Measurements from ENCODE around the gene INPP5B. TPM values are rescaled to one million over a fixed set of nuclear protein-coding genes. Genes with fewer than 3 reads are reported as not detected.
A peak's percentile ranks its signal among the peaks of the same experiment; 100 is the strongest.

Gene INPP5B
- total RNA-seq, 3 donors from 2014 or later, result 21.5 to 37.9 (median 28.1) TPM

- DNase-seq (peak in 1 of 3 donors; percentile 47), ATAC-seq (peak; percentile 72)
- H3K36me3 ChIP-seq (ENCODE audit: low read depth), result peaks cover 7% of the 10 kb centered on the region
- no peak overlapping the region for H3K4me3 ChIP-seq
- TF ChIP-seq CTCF (IDR thresholded peaks at IDR 0.05), result peak; percentile 11
- intact Hi-C loops (cut with DNase I, micrococcal nuclease), result no loop called here
- no peaks in the 10 kb centered on the region for H3K9me3 ChIP-seq
- no peaks in the 10 kb centered on the region for H3K4me1 ChIP-seq (ENCODE audit: low read depth)
Observed at GRCh38 chr1:37890378-37891014, 56.4 kb downstream of the INPP5B start.

DNA sequence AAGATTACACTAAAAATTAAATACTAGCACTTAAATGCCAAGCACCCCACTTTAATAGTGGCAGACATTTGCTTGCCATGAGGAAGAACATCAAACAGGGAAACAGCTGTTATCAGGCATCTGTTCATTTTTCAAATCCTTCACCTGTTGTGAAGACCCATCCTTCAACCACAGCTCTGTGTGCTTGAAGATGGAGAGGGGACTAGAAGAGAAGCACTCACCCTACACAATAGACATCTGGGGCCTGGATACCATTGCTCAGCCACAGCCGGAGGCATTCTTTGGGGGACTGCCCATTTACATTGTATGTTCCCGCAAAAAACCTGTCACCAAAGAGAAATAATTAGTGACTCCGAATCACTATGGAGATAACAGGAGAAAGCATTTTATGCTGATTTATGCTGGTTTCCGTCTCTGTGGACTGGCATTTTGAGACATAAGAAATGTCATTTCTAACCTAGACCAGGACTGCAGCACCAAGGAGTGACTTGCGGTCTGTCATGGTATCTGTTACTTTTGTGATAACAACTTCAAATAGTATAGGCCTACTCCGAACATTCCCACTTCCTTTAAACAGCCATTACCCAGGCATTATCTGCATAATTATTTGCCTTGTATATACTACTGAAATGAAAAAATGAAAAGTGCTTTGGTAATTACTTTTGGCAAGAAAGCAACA, 58.7 kb downstream of the INPP5B start:
- DNase-seq, result no peak
- TF ChIP-seq CTCF (IDR thresholded peaks at IDR 0.05), result no peak
- Histone ChIP-seq H3K4me1 (ENCODE audit: low read depth) (no peaks in the 10 kb centered on the region), H3K9me3 (no peaks in the 10 kb centered on the region), H3K4me3 (no peak overlapping the region), H3K36me3 (ENCODE audit: low read depth) (peaks cover 7% of the 10 kb centered on the region)
- no peak for ATAC-seq
- intact Hi-C loops (cut with DNase I, micrococcal nuclease), result no loop called here

DNA sequence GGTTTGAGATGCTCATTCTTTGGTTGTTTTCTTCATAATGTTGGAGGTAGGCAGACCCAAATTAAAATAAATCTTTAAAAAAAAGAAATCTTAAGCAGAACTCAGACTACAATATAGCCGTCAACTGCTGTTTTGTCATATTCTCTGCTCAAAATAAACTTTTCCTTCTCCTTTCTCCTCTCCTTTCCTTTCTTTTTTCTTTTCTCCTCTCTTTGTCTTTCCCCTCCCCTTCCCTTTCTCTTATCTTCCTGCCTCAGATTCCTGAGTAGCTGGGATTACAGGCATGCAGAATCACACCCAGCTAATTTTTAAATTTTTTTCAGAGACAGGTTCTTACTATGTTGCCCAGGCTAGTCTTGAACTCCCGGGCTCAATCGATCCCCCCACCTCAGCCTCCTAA, 62.7 kb downstream of the INPP5B start:
- no peak for TF ChIP-seq CTCF (IDR thresholded peaks at IDR 0.05)
- Histone ChIP-seq H3K4me1 (ENCODE audit: low read depth) (no peaks in the 10 kb centered on the region), H3K9me3 (no peaks in the 10 kb centered on the region), H3K4me3 (no peak overlapping the region), H3K36me3 (ENCODE audit: low read depth) (peaks cover 11% of the 10 kb centered on the region)
- no peak for DNase-seq
- intact Hi-C loops (cut with DNase I, micrococcal nuclease), result no loop called here
- ATAC-seq, result no peak

GRCh38 chr1:37883671-37884070, 63.2 kb downstream of the INPP5B start:
- intact Hi-C loops (cut with DNase I, micrococcal nuclease), result no loop called here
- DNase-seq (no peak), ATAC-seq (no peak)
- H3K4me1 ChIP-seq (ENCODE audit: low read depth), result no peaks in the 10 kb centered on the region
- H3K9me3 ChIP-seq, result no peaks in the 10 kb centered on the region
- H3K4me3 ChIP-seq, result no peak overlapping the region
- TF ChIP-seq CTCF (IDR thresholded peaks at IDR 0.05), result no peak
- H3K36me3 ChIP-seq (ENCODE audit: low read depth), result peaks cover 8% of the 10 kb centered on the region

DNA sequence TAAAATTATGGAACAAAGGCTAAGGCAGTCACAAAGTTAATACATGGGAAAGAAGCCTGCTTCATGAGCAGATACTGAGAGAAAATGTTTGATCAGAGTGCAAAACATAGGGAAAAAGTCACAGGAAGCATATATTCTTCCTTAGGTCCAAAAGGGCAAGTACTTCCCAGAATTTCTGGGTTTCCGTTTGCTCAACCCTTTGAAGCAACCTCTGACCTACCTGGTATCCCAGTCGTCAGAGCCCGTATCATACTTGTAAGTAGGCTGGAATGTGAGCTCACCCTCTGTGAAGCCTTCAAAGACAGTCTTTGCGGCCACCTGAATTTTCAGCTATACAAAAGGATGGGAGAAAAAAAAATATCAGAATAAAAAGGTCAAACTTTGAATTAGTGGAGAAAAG, 67.0 kb downstream of the INPP5B start:
- DNase-seq (no peak), ATAC-seq (peak; percentile 55)
- H3K36me3 ChIP-seq (ENCODE audit: low read depth), result peaks cover 15% of the 10 kb centered on the region
- no peaks in the 10 kb centered on the region for H3K4me1 ChIP-seq (ENCODE audit: low read depth)
- TF ChIP-seq CTCF (IDR thresholded peaks at IDR 0.05), result no peak
- H3K4me3 ChIP-seq, result no peak overlapping the region
- H3K9me3 ChIP-seq, result no peaks in the 10 kb centered on the region
- intact Hi-C loops (cut with DNase I, micrococcal nuclease), result no loop called here
